PFSK-1 (cell line): ENCODE measurements around the gene COL6A5.

Experiments
- POLR2AphosphoS5 ChIP-seq: IDR thresholded peaks from 2 replicates; pipeline ENCODE4 v1.6.1; 2012; ENCODE audit warnings: low read depth, mild to moderate bottlenecking, control low read depth, low read length, moderate library complexity
- REST ChIP-seq, 2 experiments: IDR thresholded peaks; 2 replicates each; pipeline versions ENCODE4 v1.6.1 to v1.8.0; 2011 to 2012; ENCODE audit warnings: low read depth in 2 of 2, low read length in 2 of 2, control low read depth in 1 of 2, inconsistent platforms in 1 of 2, mild to moderate bottlenecking in 1 of 2, moderate library complexity in 1 of 2; ENCODE audit not compliant: insufficient read depth in 1 of 2

GRCh38 chr3:130423064-130423463, 77.6 kb downstream of the COL6A5 start:
- TF ChIP-seq POLR2AphosphoS5 (no peak), REST (IDR thresholded peaks at IDR 0.05; ENCODE audit: insufficient read depth in 1 of 2, low read depth in 2 of 2, low read length in 2 of 2) (no peak)
